H1 (cell line): ENCODE measurements around the gene MAML3. TPM values are rescaled to one million over a fixed set of nuclear protein-coding genes. Genes with fewer than 3 reads are reported as not detected.

Experiments used
- CTCF ChIA-PET: fragments of 300-600 bp; sonication (Branson Sonifier 250); formaldehyde crosslinking; loops from one replicate; lab custom pipeline; 2021; ENCODE audit not compliant: partially characterized antibody; lab: Charles Lee
- POLR2A ChIA-PET: fragments of 300-600 bp; sonication (Branson Sonifier 250); formaldehyde crosslinking; loops from one replicate; lab custom pipeline; 2021; ENCODE audit warnings: inconsistent platforms; ENCODE audit not compliant: partially characterized antibody; lab: Charles Lee
- DNase-seq, 2 experiments: peaks; one replicate each; pipeline versions ENCODE4 v3.0.0 to v3.0.0-alpha.2; 2010 to 2022; ENCODE audit warnings: low spot score in 2 of 2, low read depth in 1 of 2, mixed read lengths in 1 of 2
- FAIRE-seq: peaks from 2 replicates; lab custom pipeline; 2011; peaks lifted over from hg19 to GRCh38; lab: Jason Lieb, UNC
- H2AFZ ChIP-seq: 2 replicates; pipeline ENCODE4 v1.8.1; 2012; ENCODE audit warnings: low read length, inconsistent platforms
- H2AK5ac ChIP-seq: 2 replicates; pipeline ENCODE4 v1.6.1; 2013; ENCODE audit warnings: low read depth, low read length
- H2BK120ac ChIP-seq: replicated peaks from 2 replicates; pipeline ENCODE3; 2013; ENCODE audit warnings: low read depth, low read length, inconsistent platforms
- H2BK12ac ChIP-seq: 2 replicates; pipeline ENCODE4 v1.6.1; 2013; ENCODE audit warnings: low read depth, low read length
- H2BK15ac ChIP-seq: 2 replicates; pipeline ENCODE4 v1.6.1; 2013; ENCODE audit warnings: low read length
- H2BK20ac ChIP-seq: 2 replicates; pipeline ENCODE4 v1.6.1; 2013; ENCODE audit warnings: low read length
- H2BK5ac ChIP-seq: 2 replicates; pipeline ENCODE4 v1.6.1; 2013; ENCODE audit warnings: low read depth, low read length
- H3K14ac ChIP-seq: 2 replicates; pipeline ENCODE4 v1.6.1; 2013; ENCODE audit warnings: inconsistent platforms; ENCODE audit not compliant: insufficient read length
- H3K18ac ChIP-seq: 2 replicates; pipeline ENCODE4 v1.6.1; 2013; ENCODE audit warnings: low read length; ENCODE audit errors: extremely low read depth
- H3K23ac ChIP-seq: 2 replicates; pipeline ENCODE4 v1.6.1; 2013; ENCODE audit warnings: inconsistent platforms; ENCODE audit not compliant: insufficient read length
- H3K23me2 ChIP-seq: 2 replicates; pipeline ENCODE4 v1.6.1; 2013; ENCODE audit warnings: low read depth, low read length
- H3K27ac ChIP-seq: 2 replicates; pipeline ENCODE4 v1.6.1; 2011; ENCODE audit warnings: low read depth, low read length, inconsistent platforms
- H3K27me3 ChIP-seq, 4 experiments: replicated peaks in 1 of 4; 1 replicate in 1 of 4; 2 replicates in 3 of 4; pipeline versions ENCODE4 v1.6.1 to v1.8.1; 2011 to 2013; ENCODE audit warnings: low read length in 3 of 4, mild to moderate bottlenecking in 3 of 4, inconsistent platforms in 2 of 4, mixed read lengths in 2 of 4, moderate library complexity in 1 of 4; ENCODE audit not compliant: control insufficient read depth in 3 of 4, insufficient read depth in 3 of 4; ENCODE audit errors: extremely low read depth in 1 of 4
- H3K36me3 ChIP-seq, 4 experiments: 2 replicates each; pipeline versions ENCODE4 v1.6.1 to v1.8.1; 2011 to 2013; ENCODE audit warnings: mild to moderate bottlenecking in 4 of 4, low read length in 3 of 4, moderate library complexity in 2 of 4, control low read depth in 1 of 4, inconsistent platforms in 1 of 4; ENCODE audit not compliant: insufficient read depth in 4 of 4, control insufficient read depth in 2 of 4
- H3K4ac ChIP-seq: replicated peaks from 2 replicates; pipeline ENCODE3; 2013; ENCODE audit warnings: low read length, low read depth, mixed read lengths, inconsistent platforms; ENCODE audit not compliant: insufficient read length
- H3K4me1 ChIP-seq, 4 experiments: replicated peaks in 1 of 4; 1 replicate in 1 of 4; 2 replicates in 3 of 4; pipeline versions ENCODE4 v1.6.1 to v1.8.1; 2011 to 2013; ENCODE audit warnings: low read length in 3 of 4, inconsistent platforms in 2 of 4, mixed read lengths in 1 of 4; ENCODE audit not compliant: insufficient read depth in 4 of 4, control insufficient read depth in 3 of 4
- H3K4me2 ChIP-seq, 2 experiments: 2 replicates each; pipeline versions ENCODE4 v1.6.1 to v1.8.1; 2011 to 2013; ENCODE audit warnings: low read depth in 2 of 2, low read length in 2 of 2, control low read depth in 1 of 2, inconsistent platforms in 1 of 2, mild to moderate bottlenecking in 1 of 2; ENCODE audit not compliant: insufficient read depth in 1 of 2
- H3K4me3 ChIP-seq, 4 experiments: fragments of 200-600, 300-600 bp in 1 of 4; sonication (generic), shearing (Covaris generic), sonication (Bioruptor Twin) in 1 of 4; 2 replicates each; pipeline versions ENCODE4 v1.5.1 to v1.8.1; 2011 to 2016; ENCODE audit warnings: low read length in 4 of 4, low read depth in 3 of 4, control low read depth in 2 of 4, inconsistent platforms in 2 of 4, mild to moderate bottlenecking in 2 of 4, mixed read lengths in 1 of 4, moderate library complexity in 1 of 4; ENCODE audit not compliant: insufficient read depth in 2 of 4; ENCODE audit errors: extremely low read depth in 1 of 4
- H3K56ac ChIP-seq: replicated peaks from 2 replicates; pipeline ENCODE3; 2013; ENCODE audit warnings: low read depth, mild to moderate bottlenecking, mixed read lengths, low read length, inconsistent platforms; ENCODE audit not compliant: insufficient read length
- H3K79me1 ChIP-seq: 2 replicates; pipeline ENCODE4 v1.6.1; 2013; ENCODE audit warnings: low read depth, low read length, control low read depth
- H3K79me2 ChIP-seq, 2 experiments: 2 replicates each; pipeline versions ENCODE4 v1.6.1 to v1.8.1; 2012 to 2013; ENCODE audit warnings: low read length in 2 of 2, mild to moderate bottlenecking in 2 of 2, inconsistent platforms in 1 of 2; ENCODE audit not compliant: insufficient read depth in 2 of 2, control insufficient read depth in 1 of 2
- H3K9ac ChIP-seq, 4 experiments: replicated peaks in 1 of 4; 1 replicate in 1 of 4; 2 replicates in 3 of 4; pipeline versions ENCODE4 v1.6.1 to v1.8.1; 2011 to 2013; ENCODE audit warnings: low read depth in 3 of 4, low read length in 3 of 4, control low read depth in 2 of 4, mild to moderate bottlenecking in 2 of 4, moderate library complexity in 2 of 4, inconsistent platforms in 1 of 4; ENCODE audit errors: extremely low read depth in 1 of 4
- H3K9me3 ChIP-seq, 2 experiments: 2 replicates each; pipeline versions ENCODE4 v1.6.1 to v1.8.1; 2012 to 2013; ENCODE audit warnings: mild to moderate bottlenecking in 2 of 2, moderate library complexity in 2 of 2, control low read depth in 1 of 2, inconsistent platforms in 1 of 2, low read depth in 1 of 2, low read length in 1 of 2, mixed read lengths in 1 of 2; ENCODE audit not compliant: insufficient read depth in 2 of 2
- H4K20me1 ChIP-seq, 2 experiments: replicated peaks in 1 of 2; 2 replicates each; pipeline versions ENCODE3 to v1.8.1; 2011 to 2013; ENCODE audit warnings: inconsistent platforms in 2 of 2, low read length in 2 of 2, mild to moderate bottlenecking in 1 of 2; ENCODE audit not compliant: insufficient read depth in 2 of 2, control insufficient read depth in 1 of 2
- H4K5ac ChIP-seq: 2 replicates; pipeline ENCODE4 v1.6.1; 2013; ENCODE audit warnings: low read length, low read depth, mixed read lengths, inconsistent platforms; ENCODE audit not compliant: insufficient read length
- H4K8ac ChIP-seq: 2 replicates; pipeline ENCODE4 v1.8.0; 2013; ENCODE audit warnings: mild to moderate bottlenecking, moderate library complexity, low read length, inconsistent platforms; ENCODE audit not compliant: insufficient read depth; ENCODE audit errors: extremely low read depth
- H4K91ac ChIP-seq: replicated peaks from 2 replicates; pipeline ENCODE3; 2013; ENCODE audit warnings: low read length, mixed read lengths, inconsistent platforms; ENCODE audit not compliant: insufficient read length
- ATF3 ChIP-seq: IDR thresholded peaks from 2 replicates; pipeline ENCODE4 v1.6.1; 2011; ENCODE audit warnings: low read depth, mild to moderate bottlenecking, low read length; ENCODE audit not compliant: insufficient read depth
- CHD1 ChIP-seq: IDR thresholded peaks from 2 replicates; pipeline ENCODE4 v1.6.1; 2012; ENCODE audit warnings: low read depth, low read length, improper control_type of control experiment
- CHD2 ChIP-seq: IDR thresholded peaks from 2 replicates; pipeline ENCODE4 v1.6.1; 2012; ENCODE audit warnings: low read length, improper control_type of control experiment
- GABPA ChIP-seq: IDR thresholded peaks from 2 replicates; pipeline ENCODE4 v1.6.1; 2011; ENCODE audit warnings: mild to moderate bottlenecking, low read length, moderate library complexity, borderline replicate concordance; ENCODE audit not compliant: insufficient read depth
- HDAC2 ChIP-seq, 2 experiments: fragments of 300-600 bp in 1 of 2; sonication (generic) in 1 of 2; IDR thresholded peaks; 2 replicates each; pipeline ENCODE4 v1.6.1; 2011 to 2012; ENCODE audit warnings: low read depth in 2 of 2, low read length in 2 of 2, mild to moderate bottlenecking in 2 of 2, moderate library complexity in 2 of 2, borderline replicate concordance in 1 of 2, inconsistent platforms in 1 of 2
- MAX ChIP-seq: IDR thresholded peaks from 2 replicates; pipeline ENCODE4 v1.6.1; 2012; ENCODE audit warnings: inconsistent platforms
- NRF1 ChIP-seq: IDR thresholded peaks from 2 replicates; pipeline ENCODE4 v1.6.1; 2011; ENCODE audit warnings: mild to moderate bottlenecking, low read depth, low read length, improper control_type of control experiment
- RFX5 ChIP-seq: IDR thresholded peaks from 2 replicates; pipeline ENCODE4 v1.6.1; 2011; ENCODE audit warnings: low read depth, low read length, improper control_type of control experiment, borderline replicate concordance
- RNF2 ChIP-seq: fragments of 200-900, 300-1000 bp; sonication (generic); IDR thresholded peaks from 2 replicates; pipeline ENCODE4 v1.7.1; 2016; ENCODE audit warnings: borderline replicate concordance, low read depth, mild to moderate bottlenecking, antibody characterized with exemption, low read length; ENCODE audit not compliant: poor library complexity, severe bottlenecking; ENCODE audit errors: missing control alignments
- SIN3A ChIP-seq, 2 experiments: IDR thresholded peaks in 1 of 2; conservative IDR thresholded peaks in 1 of 2; 2 replicates each; pipeline ENCODE4 v1.6.1; 2011 to 2012; ENCODE audit warnings: low read length in 2 of 2, improper control_type of control experiment in 1 of 2, low read depth in 1 of 2, mild to moderate bottlenecking in 1 of 2
- TCF12 ChIP-seq: IDR thresholded peaks from 2 replicates; pipeline ENCODE4 v1.6.1; 2011; ENCODE audit warnings: low read depth, mild to moderate bottlenecking, low read length
- WGBS, 2 experiments: shearing (Covaris generic) in 1 of 2; methylation state at CpG; one replicate each; pipeline versions ENCODE4 v1.1.6 to v1.1.7; 2013 to 2015; ENCODE audit warnings: low lambda C conversion rate in 2 of 2, mixed read lengths in 2 of 2, inconsistent platforms in 1 of 2, low coverage in 1 of 2, missing lambda C conversion rate in 1 of 2; ENCODE audit not compliant: insufficient replicate concordance in 2 of 2, insufficient coverage in 1 of 2, insufficient read length in 1 of 2; ENCODE audit errors: extremely low coverage in 1 of 2, missing lambda C conversion rate in 1 of 2; 5-methylcytosine and 5-hydroxymethylcytosine counted together
- polyA plus RNA-seq, 7 experiments: library from polyadenylated mRNA; depleted of rRNA in 3 of 7; stranded (reverse) in 5 of 7; unstranded in 2 of 7; fragments of >200 nt in 5 of 7; fragments of 200-250 nt in 2 of 7; gene quantifications; 1 replicate in 5 of 7; 2 replicates in 1 of 7; 4 replicates in 1 of 7; pipeline versions ENCODE4 v1.2.1 to v1.2.3, GENCODE V29; 2011 to 2013; ENCODE audit warnings: missing spikeins in 2 of 7, mixed read lengths in 2 of 7
- total RNA-seq: library from RNA; stranded (reverse); fragmentation: NEBNext Ultra II Directional; extraction: Animal tissue kit (Norgen Biotek cat#: 25700); gene quantifications from 2 replicates; pipeline ENCODE4 v1.2.1, GENCODE V29; 2021

MAML3 gene
- total and polyA plus RNA-seq, 2 of the 8 experiments (the other 6 are each of a cell fraction or from before 2014, with no cell fraction given): 2.1 to 5.7 TPM

GRCh38 chr4:139913995-139914598 is 239.9 kb downstream of the MAML3 start:
- H3K27ac ChIP-seq: no peak overlapping the region
- H4K91ac ChIP-seq: no peak overlapping the region
- ChIA-PET POLR2A (interaction anchor here (1.2 to 1.5 kb wide), 2 partner anchors 11 to 15 kb away, joined by 3 to 4 read pairs; no protein-coding TSS in a partner anchor), CTCF (interaction anchor here (1.4 kb wide), 1 partner anchor 13 kb away, joined by 3 read pairs; no protein-coding TSS in a partner anchor)
- H3K23me2 ChIP-seq: no peaks in the 10 kb centered on the region; the same call in 1 of the 2 replicates
- H3K9ac ChIP-seq: no peak overlapping the region
- no peaks in the 10 kb centered on the region for H3K79me2 ChIP-seq
- no peak overlapping the region for H3K23ac ChIP-seq
- H3K27me3 ChIP-seq: no peaks in the 10 kb centered on the region
- H3K14ac ChIP-seq: no peak overlapping the region
- no peak overlapping the region for H2AK5ac ChIP-seq
- 83% methylated on average over 5 of the region's 5 CpGs; no CpG with 5 or more reads in 1 of the 2 experiments for WGBS, 2 experiments
- no peak overlapping the region for H2BK20ac ChIP-seq
- no peak overlapping the region for H3K4me2 ChIP-seq
- no peak overlapping the region for H2BK15ac ChIP-seq
- H3K56ac ChIP-seq: no peak overlapping the region
- FAIRE-seq (no peak), DNase-seq (no peak)
- H3K4me1 ChIP-seq: no peaks in the 10 kb centered on the region; a peak in 1 of 7 replicates
- H3K4ac ChIP-seq: no peak overlapping the region
- no peak overlapping the region for H2BK120ac ChIP-seq
- H3K4me3 ChIP-seq: no peak overlapping the region
- H2BK12ac ChIP-seq: no peak overlapping the region
- no peaks in the 10 kb centered on the region for H3K9me3 ChIP-seq
- H4K5ac ChIP-seq: no peak overlapping the region
- H4K20me1 ChIP-seq: no peaks in the 10 kb centered on the region
- no peak overlapping the region for H3K18ac ChIP-seq
- H3K36me3 ChIP-seq: no peaks in the 10 kb centered on the region
- H2BK5ac ChIP-seq: no peak overlapping the region
- no peaks in the 10 kb centered on the region for H3K79me1 ChIP-seq
- H2AFZ ChIP-seq: no peak overlapping the region
- no peak overlapping the region for H4K8ac ChIP-seq
- TF ChIP-seq CHD2: no peak
- no peak for TF ChIP-seq TCF12
- no peak for TF ChIP-seq NRF1
- no peak for TF ChIP-seq MAX
- no peak for TF ChIP-seq HDAC2 (IDR thresholded peaks at IDR 0.05; ENCODE audit: borderline replicate concordance in 1 of 2, low read depth in 2 of 2, low read length in 2 of 2)
- TF ChIP-seq GABPA: no peak
- no peak for TF ChIP-seq RNF2
- TF ChIP-seq CHD1: no peak
- TF ChIP-seq RFX5: no peak
- TF ChIP-seq SIN3A (conservative IDR thresholded peaks at IDR 0.05 in 1 of 2, IDR thresholded peaks at IDR 0.05 in 1 of 2; ENCODE audit: low read depth in 1 of 2, low read length in 2 of 2): no peak
- TF ChIP-seq ATF3: no peak
